NCI-H1048 (cell line): Measurements from ENCODE around the gene MAML2.

Experiments
- DNase-seq: peaks from one replicate; lab custom pipeline; 2025; lab: John Stamatoyannopoulos, UW

Gene MAML2

DNA sequence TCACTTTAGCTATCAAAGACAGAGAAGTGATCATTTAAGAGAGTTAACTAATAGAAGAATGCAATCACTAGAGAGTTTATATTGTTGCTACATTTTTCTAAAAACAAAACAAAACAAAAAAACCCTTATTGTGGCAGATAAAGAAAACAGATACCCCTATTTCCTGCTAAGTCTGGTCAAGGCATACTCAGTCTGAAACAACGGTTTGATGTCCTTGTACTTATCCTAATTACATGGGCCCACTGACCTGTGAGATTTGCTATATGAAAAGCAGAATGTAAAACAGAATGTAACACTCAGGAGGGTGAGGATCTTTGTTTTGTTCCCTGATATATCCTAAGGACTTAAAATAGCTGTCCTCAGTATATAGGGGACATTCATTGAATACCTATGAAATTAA is 24.6 kb downstream of the MAML2 start:
- no peak for DNase-seq

DNA sequence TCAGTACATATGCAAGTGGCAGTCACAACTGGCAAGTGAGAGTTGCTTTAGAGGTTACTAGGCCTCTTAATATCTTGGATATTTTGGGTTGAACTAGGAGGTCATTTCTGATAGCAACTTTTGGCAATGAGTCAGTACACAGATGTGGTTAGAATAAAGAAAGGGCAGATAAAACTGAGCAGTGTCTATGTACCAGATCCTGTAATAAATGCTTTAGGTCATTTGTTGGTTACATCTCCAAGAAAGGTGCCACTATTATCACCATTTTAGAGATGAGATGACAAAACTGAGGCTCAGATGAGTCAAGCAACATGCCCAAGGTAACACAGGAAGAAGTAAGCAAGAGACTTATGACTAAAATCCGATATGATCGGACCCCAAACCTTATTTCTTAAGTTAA is 25.0 kb downstream of the MAML2 start:
- DNase-seq = no peak

GRCh38 chr11:96317571-96317970 is 25.4 kb downstream of the MAML2 start:
- no peak for DNase-seq

DNA sequence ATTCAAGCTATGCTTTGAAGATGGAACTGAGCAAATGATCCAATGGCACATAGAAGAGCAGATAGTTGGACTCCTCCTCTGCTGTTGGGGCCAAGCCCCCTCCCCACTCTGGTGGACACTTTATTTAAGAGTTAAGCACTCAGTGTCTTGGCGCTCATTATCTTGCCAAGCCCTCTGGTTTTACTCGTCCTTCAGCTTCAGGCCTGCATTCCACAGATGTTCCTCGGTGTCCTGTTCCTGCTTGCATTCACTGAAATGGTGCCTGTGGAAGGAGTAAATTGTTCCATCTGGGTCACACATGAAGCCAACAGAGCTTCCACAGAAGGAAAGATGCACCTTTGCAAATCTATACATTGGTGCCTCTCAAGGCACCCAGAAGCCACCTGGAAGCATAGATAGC is 26.1 kb downstream of the MAML2 start:
- no peak for DNase-seq

DNA sequence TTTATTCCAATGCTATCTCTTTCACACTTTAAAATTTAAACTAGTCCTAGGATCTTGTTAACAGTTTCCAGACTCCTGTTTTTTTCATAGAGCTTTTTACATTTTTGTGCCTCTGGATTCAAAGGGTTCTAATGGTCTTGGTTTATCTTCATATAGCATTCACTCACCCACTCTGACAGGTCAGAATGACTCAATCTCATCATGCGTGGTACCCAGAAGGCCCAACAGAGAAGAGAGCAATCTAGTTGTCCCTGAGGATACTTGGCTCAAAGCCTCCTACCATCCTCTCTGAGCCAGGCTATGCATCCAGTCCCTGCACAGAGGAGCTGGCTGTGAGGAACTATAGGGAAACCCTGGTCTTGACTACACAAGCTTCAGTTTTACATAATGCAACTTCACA is 27.5 kb downstream of the MAML2 start:
- DNase-seq = no peak

- no peak for DNase-seq
Observed at GRCh38 chr11:96314326-96315020, 28.5 kb downstream of the MAML2 start.

GRCh38 chr11:96313163-96313562 is 29.8 kb downstream of the MAML2 start:
- DNase-seq = no peak

GRCh38 chr11:96311120-96311568 is 31.9 kb downstream of the MAML2 start:
- no peak for DNase-seq

- no peak for DNase-seq
Observed at GRCh38 chr11:96310236-96310635, 32.8 kb downstream of the MAML2 start.

- no peak for DNase-seq
Observed at GRCh38 chr11:96309643-96310017, 33.4 kb downstream of the MAML2 start.

GRCh38 chr11:96309016-96309642 is 33.9 kb downstream of the MAML2 start:
- no peak for DNase-seq

DNA sequence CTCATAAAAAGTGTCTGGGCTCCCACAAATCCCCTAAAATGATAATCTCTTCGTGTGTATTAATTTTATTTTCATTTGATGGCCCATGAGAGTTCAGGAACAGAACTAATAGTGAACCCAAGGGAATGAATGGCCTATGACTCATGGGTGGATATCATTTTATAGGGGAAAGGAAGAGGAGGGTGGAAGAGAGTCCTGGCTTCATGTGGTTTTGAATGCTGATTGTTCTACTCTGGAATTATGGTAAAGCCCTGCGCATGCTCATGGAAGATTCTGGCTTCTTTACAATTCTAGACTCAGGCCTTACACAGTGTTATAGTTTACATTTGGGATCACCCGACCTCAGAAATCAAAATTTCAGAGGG is 35.2 kb downstream of the MAML2 start:
- no peak for DNase-seq

DNA sequence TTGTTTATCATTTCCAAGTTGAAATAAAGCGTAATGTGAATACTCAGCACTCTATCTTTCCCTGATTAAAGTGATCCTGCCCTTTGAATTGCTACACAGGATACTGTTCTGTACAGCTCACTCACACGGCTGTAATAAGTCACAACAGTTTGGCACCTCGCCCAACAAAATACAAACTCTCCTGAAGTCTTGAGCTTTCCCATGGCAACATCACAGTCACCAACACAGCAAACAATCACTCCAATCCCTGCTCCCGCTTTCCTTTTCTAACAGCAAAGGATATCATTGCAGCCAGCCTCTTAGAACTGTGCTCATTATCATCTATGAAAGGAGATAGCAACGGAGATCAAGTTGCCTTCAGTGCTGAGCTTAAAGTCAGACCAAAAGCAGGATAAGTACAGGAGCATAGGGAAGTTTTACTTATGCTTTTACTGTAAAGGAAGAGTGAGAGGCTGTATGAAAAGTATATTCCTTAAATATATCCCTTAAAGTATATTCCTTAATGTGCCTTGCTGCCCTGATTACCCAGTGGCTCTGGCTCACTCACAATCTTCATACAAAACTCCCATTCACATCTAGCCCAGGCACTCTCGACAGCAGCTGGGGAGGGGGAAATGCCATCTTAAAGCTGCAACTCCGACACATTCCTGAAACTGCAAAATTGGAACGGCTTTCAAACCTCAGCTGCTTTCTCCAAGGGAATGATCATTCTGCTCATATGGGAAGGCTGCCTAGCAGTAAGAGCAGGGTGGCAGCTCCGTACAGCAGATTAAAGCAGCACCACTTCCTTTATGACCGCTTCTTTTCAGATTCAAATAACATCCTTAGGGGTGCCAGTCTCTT is 35.8 kb downstream of the MAML2 start:
- DNase-seq = peak; percentile 79

DNA sequence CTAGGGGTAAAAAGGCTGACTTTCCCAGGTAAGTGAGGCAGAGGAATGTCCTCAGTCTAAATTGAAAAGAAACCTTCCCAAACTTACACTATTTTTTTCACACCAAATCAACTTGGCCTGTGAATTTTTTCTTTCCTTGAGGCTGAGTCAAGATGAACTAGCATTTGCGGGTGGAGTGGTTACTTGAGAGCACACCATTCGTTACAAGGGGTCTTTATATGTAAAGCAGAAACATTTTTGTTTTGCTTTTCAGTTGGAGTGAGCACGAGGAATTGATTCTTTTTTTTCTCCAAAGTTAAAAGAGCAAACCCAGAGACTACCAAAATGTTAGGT is 36.4 kb downstream of the MAML2 start:
- DNase-seq = no peak

DNA sequence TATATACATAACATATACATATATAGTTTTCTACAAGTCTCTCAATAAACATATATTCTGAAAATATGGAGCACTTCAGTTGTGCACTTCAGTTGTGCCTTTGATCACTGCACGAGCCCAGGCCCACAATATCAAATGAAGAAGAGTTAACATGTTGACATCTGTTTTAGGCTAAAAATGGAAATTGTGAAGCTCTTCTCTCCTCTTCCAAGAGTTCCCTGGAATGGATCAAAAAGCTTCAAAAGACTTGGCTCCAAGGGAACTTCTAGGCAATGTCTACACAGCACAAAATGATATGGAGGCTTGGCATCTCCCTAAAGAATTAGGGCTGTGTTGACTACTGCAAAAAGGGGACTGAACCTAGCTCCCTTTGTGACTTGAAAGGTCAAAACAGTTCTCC is 36.9 kb downstream of the MAML2 start:
- DNase-seq = no peak

DNA sequence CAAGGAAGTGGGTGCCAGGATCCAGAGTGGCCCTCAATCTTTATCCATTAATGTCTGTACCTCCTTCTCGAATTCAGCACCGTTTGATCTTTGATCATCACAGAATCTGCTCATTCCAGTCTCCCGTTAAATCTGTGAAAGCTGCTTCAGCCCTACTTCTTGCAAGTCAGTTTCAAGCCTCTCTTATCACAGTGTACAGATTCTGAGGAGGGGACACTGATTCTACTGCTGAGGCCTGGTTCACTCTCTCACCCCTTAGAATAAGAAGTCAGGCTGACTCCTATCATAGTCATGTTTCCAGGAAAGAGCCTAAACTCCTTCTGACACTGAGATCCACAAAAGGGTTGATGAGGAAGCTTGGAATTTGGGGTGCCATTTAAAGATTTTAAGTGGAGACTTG is 39.0 kb downstream of the MAML2 start:
- DNase-seq = no peak

GRCh38 chr11:96303064-96303463 is 39.9 kb downstream of the MAML2 start:
- DNase-seq = no peak

GRCh38 chr11:96301818-96302217 is 41.2 kb downstream of the MAML2 start:
- no peak for DNase-seq

- DNase-seq = no peak
Observed at GRCh38 chr11:96299155-96299888, 43.7 kb downstream of the MAML2 start.

DNA sequence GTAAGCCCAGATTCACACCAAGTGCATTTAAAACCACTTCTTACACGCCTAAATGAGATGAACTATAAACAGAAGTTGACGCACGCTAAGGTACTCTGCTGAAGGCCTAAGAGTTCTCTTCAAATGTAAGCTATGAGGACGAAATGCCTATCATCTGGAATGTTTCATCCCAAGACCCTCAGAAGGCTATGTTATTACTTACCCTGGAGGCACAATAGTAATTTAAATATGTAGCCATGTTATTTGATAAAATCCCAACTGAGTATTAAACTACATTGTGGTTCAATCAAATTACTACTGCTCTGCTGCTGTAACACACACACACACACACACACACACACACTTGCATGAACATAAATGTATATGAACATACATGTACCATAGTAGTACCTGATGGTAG is 47.6 kb downstream of the MAML2 start:
- no peak for DNase-seq

DNA sequence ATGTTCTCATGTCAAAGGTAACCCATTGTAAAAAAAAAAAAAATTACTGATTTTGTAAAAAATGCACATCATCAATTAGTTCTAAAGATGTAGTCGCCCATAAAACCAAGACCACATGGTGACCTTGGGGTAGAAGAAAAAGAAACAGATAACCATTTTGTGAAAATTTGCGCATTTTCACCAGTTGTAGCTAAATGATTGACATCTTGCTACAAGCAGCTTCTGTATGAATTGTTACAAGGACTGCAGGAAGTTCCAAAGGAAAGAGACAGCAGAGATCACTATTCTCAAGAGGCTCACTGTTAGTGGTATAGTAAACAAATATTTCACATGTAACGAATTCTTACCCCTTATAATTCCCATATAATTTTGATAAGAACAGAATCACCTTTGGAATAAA is 48.7 kb downstream of the MAML2 start:
- DNase-seq = no peak

- DNase-seq = no peak
Observed at GRCh38 chr11:96293598-96294021, 49.4 kb downstream of the MAML2 start.

DNA sequence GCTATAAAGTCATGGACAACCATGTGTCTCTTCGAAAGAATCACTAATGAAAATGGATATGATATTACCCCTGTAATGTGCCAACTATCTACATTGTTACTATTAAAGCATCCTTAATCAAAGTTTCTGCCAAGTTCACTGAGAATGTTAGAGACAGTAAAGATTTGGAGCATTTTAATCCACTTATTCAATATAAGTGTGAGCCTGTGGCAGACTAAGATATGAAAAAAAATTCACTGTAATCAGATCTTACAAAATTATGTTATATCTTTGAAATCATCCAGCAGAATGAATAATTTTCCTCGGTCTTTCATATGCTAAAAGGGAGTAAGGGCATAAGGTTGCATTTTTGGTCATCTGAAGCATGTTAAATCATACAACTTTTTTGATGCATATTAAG is 49.9 kb downstream of the MAML2 start:
- DNase-seq = no peak
